Stimulated activated CD4-positive, alpha-beta T cell treated with anti-CD3 and anti-CD28 coated beads, TNF-alpha, amount 100 ng/mL, for 48 hours (primary cell): ENCODE data around the gene GDI2.

Experiments
- DNase-seq, 3 donors: peaks; one replicate each; pipeline ENCODE4 v3.0.0-alpha.2; 2020; ENCODE audit warnings: low read depth in 3 of 3

GDI2 gene

DNA sequence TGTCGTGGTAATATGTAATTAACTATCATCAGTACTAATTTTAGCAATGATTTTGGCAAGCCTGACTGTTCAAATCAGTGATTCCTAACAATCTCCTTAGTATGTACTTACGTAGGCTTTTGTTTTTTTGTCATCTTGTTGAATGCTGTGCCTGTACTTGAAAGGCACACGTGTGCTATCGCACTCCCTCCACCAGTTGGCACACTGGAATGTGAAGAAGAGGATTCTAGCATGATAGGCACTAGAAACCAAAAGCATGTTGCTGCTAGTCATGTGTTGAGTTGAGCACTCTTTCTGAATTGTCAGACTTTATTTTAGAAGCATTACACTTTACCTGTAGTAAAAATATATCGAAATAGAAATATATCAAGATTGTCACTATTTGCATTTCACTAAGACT, 69.5 kb downstream of the GDI2 start:
- no peak for DNase-seq

DNA sequence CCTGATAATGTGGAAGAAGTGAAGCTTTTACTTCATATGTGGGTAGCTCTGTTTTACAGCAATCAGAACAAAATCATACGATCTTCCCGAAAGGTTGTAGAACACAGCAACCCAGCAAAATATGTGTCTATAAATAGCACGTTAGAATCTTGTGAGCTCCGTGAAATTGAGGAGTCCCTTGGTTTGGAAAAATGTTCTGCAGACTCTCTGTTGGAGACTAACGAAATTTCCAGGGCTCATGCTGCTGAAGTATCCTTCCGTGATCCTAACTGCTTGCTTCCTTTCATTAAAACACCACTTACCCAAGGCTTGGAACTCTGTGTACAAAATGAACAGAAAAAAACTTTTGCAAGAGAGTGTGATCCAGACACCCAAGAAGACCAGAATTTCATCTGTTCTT, 71.1 kb downstream of the GDI2 start:
- no peak for DNase-seq

DNA sequence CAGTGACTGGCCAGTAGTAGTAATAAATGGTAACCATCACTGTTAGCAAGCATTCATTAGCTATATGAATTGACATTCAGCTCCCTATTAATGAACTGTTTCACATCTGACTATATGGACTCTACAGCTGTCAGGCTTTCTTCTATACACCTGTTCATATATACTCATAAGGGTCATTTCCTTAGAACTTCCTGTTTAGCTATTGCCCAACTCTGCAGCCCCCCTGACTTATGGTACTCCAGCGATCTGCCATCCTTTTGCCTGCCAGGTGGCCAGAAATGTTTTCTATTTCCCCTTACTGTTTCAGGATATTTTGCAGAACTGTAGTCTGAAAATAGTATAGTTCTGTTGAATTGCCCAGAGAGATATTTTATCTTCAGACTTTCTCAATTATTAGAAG, 72.0 kb downstream of the GDI2 start:
- no peak for DNase-seq

DNA sequence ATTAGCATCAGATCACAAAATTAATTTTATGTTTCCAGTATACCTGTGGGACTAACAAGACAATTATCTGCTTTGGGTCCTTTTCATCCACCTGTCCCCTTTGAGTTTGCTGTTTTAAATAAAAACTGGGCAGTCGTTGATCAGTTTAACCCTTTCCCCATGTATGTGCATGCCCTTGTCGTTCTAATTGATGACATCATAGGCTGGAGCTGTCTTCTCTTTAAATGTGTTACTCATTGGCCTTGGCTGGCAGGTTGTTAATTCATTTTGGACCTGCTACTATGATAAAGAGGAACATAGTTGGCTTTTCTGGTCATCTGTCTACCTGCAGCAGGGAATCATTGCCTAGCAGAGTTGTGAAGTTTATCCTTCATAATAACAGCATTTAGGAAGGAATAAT, 74.8 kb downstream of the GDI2 start:
- DNase-seq = no peak

DNA sequence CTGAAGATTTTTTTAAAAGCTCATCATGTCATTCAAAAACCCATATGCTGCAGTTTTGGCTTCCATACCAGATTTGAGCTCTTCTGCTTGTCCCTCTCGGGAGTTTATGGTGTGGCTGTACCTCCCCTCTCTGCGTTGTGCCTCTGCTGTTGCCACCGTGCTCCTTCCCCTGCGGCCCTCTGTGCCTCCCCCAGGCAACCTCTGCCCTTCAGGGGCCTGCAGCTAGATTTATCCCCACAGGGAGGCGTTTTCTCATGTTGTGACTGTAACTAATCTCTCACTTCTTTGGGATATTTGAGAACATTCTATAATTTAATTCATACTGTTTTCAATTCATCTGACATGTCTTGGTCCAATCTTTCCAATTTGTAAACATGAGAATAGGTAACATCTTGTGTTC, 75.9 kb downstream of the GDI2 start:
- DNase-seq = no peak

DNA sequence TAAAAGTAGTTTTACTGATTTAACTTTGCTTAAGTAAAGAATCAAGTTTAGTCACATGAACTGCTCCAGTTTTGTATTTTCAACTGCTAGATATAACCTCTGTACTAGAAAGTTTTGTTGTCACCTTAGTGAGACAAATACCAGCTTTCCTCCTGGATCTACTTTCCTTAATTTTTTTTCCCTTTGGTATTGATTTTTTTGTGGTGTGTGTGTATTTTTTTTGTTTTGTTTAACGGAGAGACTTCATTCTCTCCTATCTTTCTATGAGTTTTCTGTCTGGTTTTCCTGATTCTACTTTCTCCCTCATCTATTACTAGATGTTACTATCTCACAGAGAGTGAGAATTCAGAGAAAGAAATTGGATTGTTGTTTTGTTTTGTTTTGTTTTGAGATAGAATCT, 76.6 kb downstream of the GDI2 start:
- no peak for DNase-seq

- no peak for DNase-seq
These were observed 78.1 kb downstream of the GDI2 start for GRCh38 chr10:5735119-5735518.

DNA sequence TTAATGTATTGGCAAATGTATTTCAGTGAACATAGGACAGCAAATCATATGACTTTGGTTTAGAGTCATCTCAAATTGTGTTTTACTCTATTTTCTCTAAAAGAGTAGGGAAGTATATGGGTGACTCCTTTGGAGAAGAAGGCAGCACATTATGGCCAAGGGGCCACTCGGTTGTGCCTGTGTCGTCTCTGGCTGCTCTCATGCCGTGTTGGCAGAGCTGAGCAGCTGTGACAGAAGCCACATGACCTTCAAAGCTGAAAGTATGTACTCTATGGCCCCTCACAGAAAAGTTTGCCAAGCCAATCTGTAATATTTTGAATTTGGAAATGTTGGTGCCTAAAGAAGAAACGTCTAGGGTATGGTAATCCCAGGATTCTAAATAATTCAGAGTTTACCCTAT, 81.1 kb downstream of the GDI2 start:
- DNase-seq = no peak

DNA sequence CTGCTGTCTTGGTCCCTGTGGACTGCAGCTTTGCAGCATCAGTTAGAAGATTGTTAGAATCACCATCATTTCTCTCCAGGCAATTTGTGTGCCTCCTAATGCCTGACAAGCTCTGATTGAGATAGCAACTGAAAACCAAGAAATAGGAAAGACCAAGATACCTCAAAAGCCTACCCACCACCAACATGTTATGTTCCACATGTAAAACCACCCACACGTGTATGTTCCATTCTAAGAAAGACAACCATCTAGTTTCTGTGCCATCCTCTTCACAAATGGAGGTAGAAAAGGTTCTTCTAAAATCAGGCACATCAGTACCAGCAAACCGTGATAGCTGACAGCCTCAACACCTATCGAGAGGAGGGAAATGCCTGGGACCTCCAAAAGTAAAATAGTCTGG, 81.7 kb downstream of the GDI2 start:
- DNase-seq = no peak

- no peak for DNase-seq
These were observed 82.5 kb downstream of the GDI2 start for GRCh38 chr10:5730766-5731165.

DNA sequence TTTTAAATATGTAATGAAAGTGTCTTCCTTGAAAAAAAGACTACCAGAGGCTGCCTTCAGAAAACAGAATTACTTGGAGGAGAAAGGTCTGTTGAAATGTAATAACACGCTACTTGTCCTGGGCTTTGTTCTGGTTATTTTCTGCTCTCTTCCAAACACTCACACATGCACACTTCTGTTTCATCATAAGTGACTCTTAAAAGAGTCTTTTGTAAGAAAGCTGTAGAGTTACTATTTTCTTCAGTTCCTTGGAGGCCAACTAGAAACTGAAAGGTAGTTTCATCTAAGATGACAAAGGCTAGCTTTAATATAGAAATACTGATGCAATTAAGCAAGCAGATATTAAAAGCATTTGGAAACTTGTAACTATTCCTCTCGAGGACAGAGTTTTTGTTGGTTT, 89.5 kb downstream of the GDI2 start:
- DNase-seq = no peak

DNA sequence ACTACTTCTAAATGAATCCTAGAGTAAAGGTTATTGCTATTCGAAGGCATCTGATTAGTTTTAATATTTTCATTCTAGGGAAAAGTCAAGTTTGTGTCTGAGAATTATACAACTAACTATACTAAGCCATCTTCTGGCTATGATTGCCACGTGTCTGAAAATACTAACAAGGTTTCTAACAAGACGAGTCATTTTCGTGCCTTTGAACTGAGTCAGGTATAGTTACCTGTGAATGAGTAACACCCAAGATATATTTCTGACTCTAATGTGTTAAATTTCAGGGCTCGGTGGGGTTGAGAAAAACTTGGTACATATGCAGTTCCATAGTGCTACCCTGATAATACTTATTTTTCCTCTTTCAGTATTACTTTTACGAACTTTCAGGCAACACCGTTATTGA, 93.1 kb downstream of the GDI2 start:
- no peak for DNase-seq

GRCh38 chr10:5719546-5719945, 93.7 kb downstream of the GDI2 start:
- DNase-seq = no peak
